Medulla oblongata (tissue), 1 donor: ENCODE data around the gene POLR2F.

Experiments used
- DNase-seq: peaks from one replicate; pipeline ENCODE4 v3.0.0-alpha.2; 2015; ENCODE audit errors: extremely low spot score

Gene POLR2F

GRCh38 chr22:37982151-37982785 lies 28.8 kb downstream of the POLR2F start:
- DNase-seq, result peak; percentile 30

- peak; percentile 25 for DNase-seq
Observed at GRCh38 chr22:37982938-37983859, 29.7 kb downstream of the POLR2F start.

GRCh38 chr22:37983860-37984791 lies 30.6 kb downstream of the POLR2F start, which contains the start of gene SOX10:
TSS of gene SOX10 (minus strand) at chr22:37984555. CDS start at chr22:37983784, 771 bp downstream.
- peak; percentile 85 for DNase-seq

DNA sequence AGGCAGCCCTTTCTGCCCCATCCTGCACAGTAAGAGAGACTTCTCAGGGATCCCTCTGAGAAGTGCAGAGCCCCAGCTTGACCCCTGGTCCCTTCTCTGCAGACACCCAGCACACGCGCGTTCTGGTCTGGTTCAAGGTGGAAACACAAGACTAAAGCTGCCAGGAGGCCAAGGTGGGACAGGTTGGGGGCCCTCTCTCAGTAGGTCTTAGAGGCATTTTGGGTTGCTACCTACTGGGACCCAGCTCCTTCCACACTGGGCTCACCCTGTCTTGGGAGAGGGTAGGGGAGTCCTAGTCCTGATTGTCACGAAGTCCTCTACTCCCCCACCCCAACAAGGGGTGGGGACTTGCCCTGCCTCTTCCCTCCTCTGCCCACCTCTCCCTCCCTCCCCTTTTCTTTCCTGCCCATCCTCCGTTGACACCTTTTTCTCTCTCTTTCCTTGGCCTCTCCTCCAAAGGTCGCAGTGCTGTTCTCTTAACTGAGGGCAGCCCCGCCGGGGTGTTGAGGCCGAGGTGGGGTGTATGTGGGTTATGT lies 31.6 kb downstream of the POLR2F start:
- DNase-seq, result no peak

- peak; percentile 91 for DNase-seq
Observed at GRCh38 chr22:37985751-37986281, 32.3 kb downstream of the POLR2F start.

DNA sequence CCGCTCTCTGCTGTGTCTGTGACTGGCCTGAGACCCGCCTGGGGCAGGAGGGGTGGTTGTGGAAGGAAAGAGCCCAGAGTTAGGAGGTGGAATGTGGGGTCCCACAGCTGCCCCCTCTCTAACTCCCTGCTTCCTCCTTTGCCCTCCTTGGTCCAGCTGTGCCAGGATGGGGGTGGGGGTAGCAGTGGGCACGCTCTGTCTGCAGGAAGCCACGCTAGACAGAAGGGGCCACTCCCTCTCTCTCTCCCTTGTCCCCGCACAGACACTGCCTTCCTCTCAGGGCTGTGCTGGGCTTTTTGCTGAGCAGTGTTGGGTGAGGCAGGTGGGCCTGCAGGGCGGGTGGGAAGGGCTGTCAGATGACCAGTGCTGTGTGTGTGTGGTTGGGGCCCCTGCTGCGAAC lies 32.9 kb downstream of the POLR2F start:
- DNase-seq, result no peak

DNA sequence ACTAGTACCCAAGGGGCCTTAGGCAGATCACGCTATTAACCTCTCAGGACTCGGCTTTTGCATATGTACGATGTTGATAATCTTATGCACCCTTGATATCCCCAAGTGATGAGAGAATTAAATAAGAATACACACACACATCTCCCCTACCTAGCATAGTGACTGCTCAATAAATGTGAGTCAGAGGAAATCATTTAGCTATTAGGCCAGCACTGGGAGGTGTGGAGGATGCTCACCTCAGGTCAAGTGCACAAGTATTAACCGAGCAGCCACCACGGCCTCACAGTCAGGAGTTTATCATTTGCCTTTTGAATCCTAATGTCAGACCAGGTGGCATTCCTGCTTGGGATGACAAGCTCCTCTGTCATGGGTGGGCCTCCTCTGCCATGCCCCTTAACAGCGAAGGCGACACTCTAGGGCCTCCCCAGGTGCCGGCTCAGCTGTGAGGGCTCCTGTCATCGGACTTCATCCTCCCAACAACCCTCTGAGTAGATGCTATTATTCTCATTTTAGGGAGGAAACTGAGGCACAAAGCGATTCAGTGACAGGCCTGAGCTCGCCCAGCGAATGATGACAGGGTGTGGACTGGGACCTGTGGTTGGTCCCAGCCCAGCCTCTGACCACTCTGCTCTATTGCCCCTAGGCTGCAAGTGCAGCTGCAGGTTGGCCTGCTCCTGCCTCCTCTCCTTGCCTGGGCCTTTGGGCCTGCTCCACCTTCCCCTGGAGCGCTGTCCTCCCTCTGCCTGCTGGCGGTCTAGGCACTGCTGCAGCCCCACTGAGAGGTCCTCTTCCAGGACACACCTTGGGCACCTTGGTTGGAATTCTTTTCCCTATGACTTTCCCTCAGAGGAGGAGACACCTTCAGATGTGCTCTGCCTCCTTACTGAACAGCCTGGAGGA lies 35.9 kb downstream of the POLR2F start:
- no peak for DNase-seq

DNA sequence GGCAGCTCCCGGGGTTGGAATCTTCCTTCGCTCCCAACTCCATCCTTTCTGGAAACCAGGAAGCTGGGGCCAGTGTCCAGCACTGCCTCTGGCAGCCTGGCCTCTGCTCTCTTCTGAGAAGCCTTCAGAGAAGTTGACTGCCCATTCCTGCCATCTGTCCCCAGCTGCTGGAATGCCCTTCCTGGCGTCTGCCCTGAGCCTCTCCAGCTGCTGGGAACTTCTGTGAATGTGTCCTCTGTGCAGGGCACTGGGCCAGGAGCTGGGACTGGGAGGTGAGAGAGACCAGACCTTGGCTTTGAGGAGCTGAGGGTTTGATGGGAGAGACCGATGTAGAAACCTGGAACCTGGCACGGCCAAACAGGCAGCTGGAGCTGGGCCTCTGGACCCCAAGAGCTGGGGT lies 36.8 kb downstream of the POLR2F start:
- no peak for DNase-seq

DNA sequence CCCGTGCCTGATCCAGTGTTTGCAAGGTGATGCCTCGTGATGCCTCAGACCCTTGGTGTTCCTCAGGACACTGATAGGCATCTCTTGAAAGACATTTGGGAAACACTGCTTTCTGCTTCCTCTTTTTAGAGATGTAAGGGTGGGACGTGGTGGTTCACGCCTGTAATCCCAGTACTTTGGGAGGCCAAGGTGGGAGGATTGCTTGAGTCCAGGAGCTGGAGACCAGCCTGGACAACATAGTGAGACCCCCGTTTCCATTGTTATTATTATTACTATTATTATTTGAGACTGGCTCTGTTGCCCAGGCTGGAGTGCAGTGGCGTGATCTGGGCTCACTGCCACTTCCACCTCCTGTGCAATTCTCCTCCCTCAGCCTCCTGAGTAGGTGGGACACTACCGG lies 37.4 kb downstream of the POLR2F start:
- no peak for DNase-seq

GRCh38 chr22:37991731-37992442 lies 38.4 kb downstream of the POLR2F start:
- DNase-seq, result no peak

GRCh38 chr22:37994049-37994448 lies 40.5 kb downstream of the POLR2F start:
- no peak for DNase-seq

DNA sequence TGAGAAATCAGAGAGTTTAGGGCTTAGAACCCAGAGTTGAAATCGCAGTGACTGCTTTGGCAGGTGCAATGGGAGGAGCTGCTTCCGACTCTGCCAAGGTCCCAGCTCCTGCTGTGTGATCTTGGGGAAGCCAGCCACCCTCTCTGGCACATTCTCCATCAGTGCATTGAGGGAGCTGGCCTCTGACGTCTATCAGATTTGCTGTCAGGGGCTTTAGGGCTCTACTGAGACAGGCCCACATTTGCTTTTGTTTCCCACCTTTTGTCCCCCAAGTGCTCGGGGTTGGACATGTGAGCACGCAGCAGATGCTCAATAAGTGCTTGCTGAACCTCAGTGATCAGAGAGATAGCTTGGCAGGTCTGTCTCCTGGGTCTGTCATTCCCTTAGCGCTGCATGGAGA lies 41.5 kb downstream of the POLR2F start:
- DNase-seq, result no peak

DNA sequence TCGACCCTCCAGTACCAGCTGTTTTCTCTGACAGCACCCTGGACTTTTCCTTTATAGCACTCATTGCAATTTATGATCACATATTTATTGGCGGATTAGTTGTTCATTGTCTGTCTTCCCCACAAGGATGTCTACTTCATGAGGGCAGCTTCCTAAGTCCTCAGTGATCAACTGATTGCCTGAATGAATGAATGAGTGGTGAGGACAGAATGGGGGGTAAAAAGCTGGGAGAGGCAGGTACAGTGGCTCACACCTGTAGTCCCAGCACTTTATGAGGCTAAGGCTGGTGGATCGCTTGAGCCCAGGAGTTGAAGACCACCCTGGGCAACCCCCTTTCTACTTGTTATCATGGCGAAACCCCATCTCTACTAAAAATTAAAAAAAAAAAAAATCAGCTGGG lies 42.0 kb downstream of the POLR2F start:
- DNase-seq, result no peak

- no peak for DNase-seq
Observed at GRCh38 chr22:37996079-37996478, 42.6 kb downstream of the POLR2F start.

GRCh38 chr22:37996515-37997246 lies 43.2 kb downstream of the POLR2F start:
- no peak for DNase-seq

GRCh38 chr22:37998543-37998942 lies 45.0 kb downstream of the POLR2F start:
- peak; percentile 84 for DNase-seq

- no peak for DNase-seq
Observed at GRCh38 chr22:37999236-37999635, 45.7 kb downstream of the POLR2F start.

- peak; percentile 61 for DNase-seq
Observed at GRCh38 chr22:37999640-38000272, 46.3 kb downstream of the POLR2F start.
